HG03469 (cell line): ENCODE measurements around the gene RPS6KL1.

ENCODE experiments used
- ATAC-seq: cut with Tn5 transposase; IDR thresholded peaks from one replicate; pipeline ENCODE4 v1.9.1; 2021; ENCODE audit warnings: mild to moderate bottlenecking, moderate library complexity, moderate number of reproducible peaks; ENCODE audit not compliant: unreplicated experiment

The RPS6KL1 gene

DNA sequence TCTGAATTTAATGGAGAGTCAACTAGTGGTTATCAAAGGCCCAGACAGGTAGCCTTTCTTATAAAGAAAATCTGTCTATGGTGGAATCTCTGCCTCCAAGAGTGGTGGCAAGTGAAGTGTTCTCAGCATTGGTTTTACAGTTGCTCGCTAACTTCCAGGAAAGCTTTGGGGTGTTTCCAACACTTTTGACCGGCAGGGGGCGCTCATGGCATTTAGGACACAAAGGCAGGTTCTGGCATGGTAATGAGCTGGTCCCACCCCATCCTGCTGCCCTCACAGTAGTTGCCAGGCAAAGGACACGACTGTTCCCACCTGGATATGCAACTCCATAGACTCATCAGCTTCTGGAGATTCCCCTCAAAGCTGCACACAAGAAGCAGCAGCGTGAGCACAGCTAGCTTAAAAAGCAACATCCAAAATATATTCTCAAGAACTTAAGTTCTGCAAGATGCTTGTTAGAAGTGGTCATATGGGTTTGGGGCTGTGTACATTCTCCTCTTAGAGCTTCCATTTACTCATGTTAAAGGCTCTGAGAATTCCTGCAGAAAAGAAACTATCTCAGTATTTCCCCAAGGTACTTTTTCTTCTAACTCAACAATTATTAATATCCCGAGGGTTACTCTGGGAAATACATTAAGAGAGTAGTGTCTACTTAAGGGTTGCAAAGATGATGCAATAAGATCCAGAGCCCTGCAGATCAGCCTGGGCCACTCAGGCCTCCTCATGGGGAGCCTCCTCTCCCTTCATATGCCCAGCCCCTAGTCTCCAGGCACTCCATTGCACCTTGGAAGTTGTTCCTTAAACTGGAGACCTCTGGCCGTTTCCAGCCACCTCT, 61.9 kb downstream of the RPS6KL1 start:
- ATAC-seq = no peak

DNA sequence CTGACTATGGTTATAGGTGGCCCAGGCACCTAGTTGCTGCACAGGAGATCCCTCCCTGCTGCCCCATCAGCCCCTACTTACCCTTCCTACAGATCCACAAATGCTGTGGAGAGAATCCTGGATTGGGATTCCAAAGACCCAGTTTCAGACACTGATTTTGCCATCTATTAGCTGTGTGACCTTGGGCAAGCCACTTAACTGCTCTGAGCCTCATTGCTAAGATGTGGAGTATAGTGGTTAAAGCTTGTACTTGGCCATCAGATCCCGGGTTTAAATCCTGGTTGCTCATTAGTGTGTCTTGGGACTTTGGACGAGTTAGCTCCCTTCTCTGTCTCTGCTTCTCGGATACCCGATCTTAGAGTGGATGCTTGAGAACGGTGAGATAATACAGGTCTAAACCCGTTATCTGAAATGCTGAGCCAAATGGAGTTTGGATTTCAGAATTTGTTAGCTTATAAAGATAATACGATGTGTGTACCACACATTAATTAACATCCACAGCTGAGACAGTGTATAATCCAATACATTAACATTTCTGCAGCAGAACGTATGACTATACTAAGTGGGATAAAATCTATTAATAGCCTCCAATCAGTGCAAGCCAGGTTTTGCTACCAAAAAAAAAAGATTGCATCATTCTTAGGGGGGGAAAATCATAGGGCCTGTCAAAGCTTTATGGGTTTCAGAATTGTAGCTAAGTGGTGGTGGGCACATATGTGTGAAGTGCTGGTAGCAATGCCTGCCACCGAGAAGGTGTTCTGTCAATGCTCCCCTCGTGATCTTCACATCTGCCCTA, 63.1 kb downstream of the RPS6KL1 start:
- no peak for ATAC-seq

DNA sequence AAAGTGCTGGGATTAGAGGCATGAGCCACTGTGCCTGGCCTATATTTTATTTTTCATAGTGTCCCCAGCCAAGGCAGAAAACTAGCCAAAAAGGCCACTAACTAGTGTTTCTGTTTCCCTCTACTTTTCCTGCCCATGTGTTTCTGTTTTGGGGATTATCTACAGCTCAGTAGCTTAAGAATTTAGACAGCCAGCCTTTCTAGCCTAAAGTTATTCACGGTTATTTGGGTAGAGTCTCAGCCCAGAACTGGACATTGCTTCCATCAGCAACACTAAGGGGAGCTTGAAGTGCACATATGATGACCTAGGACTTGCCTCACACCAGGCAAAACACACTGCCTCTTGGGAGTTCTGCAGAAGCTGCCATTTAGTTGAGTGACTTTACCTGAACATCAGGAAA, 65.0 kb downstream of the RPS6KL1 start:
- no peak for ATAC-seq

DNA sequence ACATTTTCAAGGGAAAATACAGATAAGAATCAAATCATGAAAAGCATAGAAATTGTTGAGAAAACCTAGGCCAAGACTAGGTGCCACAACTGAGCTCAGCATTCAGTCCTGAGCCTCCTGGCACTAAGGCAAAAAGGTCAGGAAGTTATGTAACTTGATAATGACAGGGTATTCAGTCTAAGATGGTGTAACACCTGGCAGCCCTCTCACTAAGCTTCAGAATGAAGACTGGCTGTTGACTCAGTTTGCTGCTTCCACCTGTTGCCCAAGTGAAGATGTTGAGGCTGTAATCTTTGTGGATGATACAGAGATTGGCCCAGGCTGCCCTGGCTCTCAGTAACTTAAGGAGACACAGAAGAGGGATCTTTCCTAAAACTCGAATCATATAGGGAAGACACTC, 66.7 kb downstream of the RPS6KL1 start:
- no peak for ATAC-seq

DNA sequence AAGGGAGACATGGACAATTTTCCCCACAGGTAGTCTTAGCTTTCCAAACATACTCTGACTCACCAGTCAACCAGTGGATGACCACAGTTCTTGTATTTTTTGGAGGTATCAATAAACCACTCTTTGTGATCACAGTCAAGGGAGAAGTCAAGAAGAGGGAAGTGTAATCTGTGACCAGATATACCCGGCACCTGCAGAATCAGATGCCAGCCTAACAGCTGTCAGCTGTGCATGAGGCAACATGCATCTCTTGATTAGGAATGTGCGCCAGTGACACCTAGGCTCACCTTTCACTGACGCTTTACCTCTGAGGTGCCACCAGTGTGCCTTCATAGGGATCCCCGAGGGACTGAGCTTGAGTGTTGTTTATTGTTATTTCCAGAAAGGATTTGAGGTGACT, 67.1 kb downstream of the RPS6KL1 start:
- ATAC-seq = no peak

DNA sequence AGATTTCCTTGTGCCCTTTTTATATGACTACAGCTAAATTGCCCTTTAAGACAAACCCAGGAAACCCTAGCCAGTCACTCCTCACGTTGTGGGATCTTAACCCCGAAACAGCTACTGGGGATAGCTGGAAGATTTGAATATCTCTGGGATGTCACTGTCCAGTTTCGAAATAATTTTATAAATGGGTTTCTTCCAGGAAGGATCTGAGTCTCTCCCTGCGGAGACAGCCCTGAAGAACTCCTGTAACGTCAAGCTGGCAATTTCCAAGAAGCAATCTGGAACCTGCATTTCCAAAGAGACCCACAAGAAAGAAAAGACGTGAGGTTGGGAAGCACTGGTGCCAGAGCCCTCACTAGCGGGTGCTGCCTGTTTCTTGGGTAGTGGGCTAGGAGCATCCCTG, 68.0 kb downstream of the RPS6KL1 start:
- ATAC-seq = no peak
